Measurements from ENCODE around the gene ACBD3.

The ACBD3 gene

DNA sequence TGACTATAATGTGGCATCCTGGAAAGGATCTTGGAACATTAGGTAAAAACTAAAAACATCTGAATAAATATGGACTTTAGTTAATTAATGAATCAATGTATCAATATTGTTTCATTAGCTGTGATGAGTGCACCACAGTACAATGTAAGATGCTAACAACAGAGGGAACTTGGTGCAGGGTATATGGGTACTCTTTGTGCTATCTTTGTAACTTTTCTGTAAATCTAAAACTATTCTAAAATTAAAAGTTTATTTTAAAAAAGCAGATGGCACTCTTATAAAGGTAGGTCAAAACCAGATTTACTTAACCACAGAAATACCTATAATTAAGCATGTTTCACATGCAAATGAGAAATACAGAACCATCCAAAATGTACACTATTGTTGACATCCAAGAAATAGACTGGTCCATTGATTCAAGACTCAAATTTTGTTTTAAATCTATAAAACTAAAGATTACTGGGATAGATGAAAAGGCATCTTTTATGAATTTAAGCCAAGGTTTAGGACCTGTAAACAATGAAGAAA is 38.4 kb downstream of the ACBD3 start:
- Histone ChIP-seq H3K9me2 (replicated peaks; ENCODE audit: insufficient read depth, low read length) (no peaks in the 10 kb centered on the region), H2AFZ (ENCODE audit: low read length) (no peak overlapping the region), H3F3A (ENCODE audit: insufficient read depth, low read length) (peaks cover 15% of the 10 kb centered on the region), H3K27me3 (replicated peaks; ENCODE audit: insufficient read depth, low read length) (no peaks in the 10 kb centered on the region), H3K4me3 (ENCODE audit: low read length) (no peak overlapping the region), H3K9me3 (replicated peaks; ENCODE audit: insufficient read depth, low read length) (no peaks in the 10 kb centered on the region), H4K20me1 (ENCODE audit: insufficient read depth, low read length) (no peaks in the 10 kb centered on the region), H3K36me3 (replicated peaks; ENCODE audit: insufficient read depth, low read length) (peaks cover 31% of the 10 kb centered on the region), H3K4me1 (ENCODE audit: low read length) (peaks cover 23% of the 10 kb centered on the region), H3K9ac (ENCODE audit: low read length) (no peak overlapping the region), H3K4me2 (ENCODE audit: low read depth, low read length) (peak overlapping the region; percentile 44), H3K27ac (ENCODE audit: low read length) (peak overlapping the region; percentile 60), H3K79me2 (ENCODE audit: low read length) (peaks cover 41% of the 10 kb centered on the region)
- DNase-seq, result peak; percentile 33
- TF ChIP-seq EZH2 (optimal IDR thresholded peaks at IDR 0.05; ENCODE audit: low read depth, low read length), result no peak
- no peak for TF ChIP-seq EZH2phosphoT487 (IDR thresholded peaks at IDR 0.05; ENCODE audit: low read length)
- TF ChIP-seq, protein P1, sequence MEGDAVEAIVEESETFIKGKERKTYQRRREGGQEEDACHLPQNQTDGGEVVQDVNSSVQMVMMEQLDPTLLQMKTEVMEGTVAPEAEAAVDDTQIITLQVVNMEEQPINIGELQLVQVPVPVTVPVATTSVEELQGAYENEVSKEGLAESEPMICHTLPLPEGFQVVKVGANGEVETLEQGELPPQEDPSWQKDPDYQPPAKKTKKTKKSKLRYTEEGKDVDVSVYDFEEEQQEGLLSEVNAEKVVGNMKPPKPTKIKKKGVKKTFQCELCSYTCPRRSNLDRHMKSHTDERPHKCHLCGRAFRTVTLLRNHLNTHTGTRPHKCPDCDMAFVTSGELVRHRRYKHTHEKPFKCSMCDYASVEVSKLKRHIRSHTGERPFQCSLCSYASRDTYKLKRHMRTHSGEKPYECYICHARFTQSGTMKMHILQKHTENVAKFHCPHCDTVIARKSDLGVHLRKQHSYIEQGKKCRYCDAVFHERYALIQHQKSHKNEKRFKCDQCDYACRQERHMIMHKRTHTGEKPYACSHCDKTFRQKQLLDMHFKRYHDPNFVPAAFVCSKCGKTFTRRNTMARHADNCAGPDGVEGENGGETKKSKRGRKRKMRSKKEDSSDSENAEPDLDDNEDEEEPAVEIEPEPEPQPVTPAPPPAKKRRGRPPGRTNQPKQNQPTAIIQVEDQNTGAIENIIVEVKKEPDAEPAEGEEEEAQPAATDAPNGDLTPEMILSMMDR (IDR thresholded peaks at IDR 0.05; ENCODE audit: low read length), result no peak

DNA sequence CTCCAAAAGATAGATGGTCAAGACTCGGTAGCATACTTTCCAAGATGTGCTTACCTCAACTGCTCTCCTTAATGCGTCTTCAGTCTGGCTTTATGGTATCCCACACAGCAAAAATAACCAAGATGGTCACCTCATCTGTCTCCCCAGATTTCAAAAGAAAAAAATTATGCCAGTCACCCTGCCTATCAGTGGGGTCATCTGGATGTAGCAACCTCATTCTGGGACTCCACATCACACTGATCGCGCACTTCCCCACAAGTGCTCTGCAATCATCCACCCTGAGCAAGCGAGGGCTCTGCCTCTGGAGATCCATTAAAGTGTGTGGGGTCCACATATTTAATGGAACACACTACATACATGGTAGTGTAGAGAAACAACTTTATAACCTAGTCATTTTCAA is 42.5 kb downstream of the ACBD3 start:
- Histone ChIP-seq H3K9me2 (replicated peaks; ENCODE audit: insufficient read depth, low read length) (no peaks in the 10 kb centered on the region), H2AFZ (ENCODE audit: low read length) (no peak overlapping the region), H3K4me3 (ENCODE audit: low read length) (no peak overlapping the region), H3K27me3 (replicated peaks; ENCODE audit: insufficient read depth, low read length) (no peaks in the 10 kb centered on the region), H3K4me2 (ENCODE audit: low read depth, low read length) (no peak overlapping the region), H3K79me2 (ENCODE audit: low read length) (peaks cover 15% of the 10 kb centered on the region; the same call in 1 of the 2 replicates), H3K27ac (ENCODE audit: low read length) (no peak overlapping the region), H3F3A (ENCODE audit: insufficient read depth, low read length) (peaks cover 15% of the 10 kb centered on the region), H3K9me3 (replicated peaks; ENCODE audit: insufficient read depth, low read length) (no peaks in the 10 kb centered on the region), H3K4me1 (ENCODE audit: low read length) (peaks cover 19% of the 10 kb centered on the region), H3K36me3 (replicated peaks; ENCODE audit: insufficient read depth, low read length) (peaks cover 14% of the 10 kb centered on the region), H3K9ac (ENCODE audit: low read length) (no peak overlapping the region), H4K20me1 (ENCODE audit: insufficient read depth, low read length) (no peaks in the 10 kb centered on the region)
- no peak for DNase-seq
- TF ChIP-seq, protein P1 (IDR thresholded peaks at IDR 0.05; ENCODE audit: low read length), result no peak
- TF ChIP-seq EZH2 (optimal IDR thresholded peaks at IDR 0.05; ENCODE audit: low read depth, low read length) (no peak), EZH2phosphoT487 (IDR thresholded peaks at IDR 0.05; ENCODE audit: low read length) (no peak)

DNA sequence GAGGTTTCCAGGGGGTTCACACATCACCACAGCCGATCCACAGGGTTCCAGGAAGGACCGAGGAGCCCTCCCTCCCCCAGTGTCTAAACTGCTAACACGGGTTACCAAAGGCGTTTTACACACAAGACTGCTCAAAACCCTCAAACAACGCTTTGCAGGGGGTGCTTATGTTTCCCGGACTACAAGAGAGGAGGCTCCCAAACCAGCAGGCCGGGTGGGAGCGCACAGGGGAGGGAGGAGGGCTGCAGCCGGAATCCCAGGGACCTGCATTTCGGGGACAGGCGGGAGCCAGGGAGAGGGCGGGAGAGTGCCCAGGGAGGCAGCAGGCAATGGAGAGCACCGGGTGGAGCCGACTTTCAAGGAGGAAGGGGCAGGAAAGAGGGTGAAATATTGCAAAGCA is 50.8 kb downstream of the ACBD3 start:
- H4K20me1 ChIP-seq (ENCODE audit: insufficient read depth, low read length), result no peaks in the 10 kb centered on the region
- no peaks in the 10 kb centered on the region for H3K9me2 ChIP-seq (replicated peaks; ENCODE audit: insufficient read depth, low read length)
- no peak overlapping the region for H3K27ac ChIP-seq (ENCODE audit: low read length)
- no peaks in the 10 kb centered on the region for H3K79me2 ChIP-seq (ENCODE audit: low read length)
- TF ChIP-seq, protein P1 (IDR thresholded peaks at IDR 0.05; ENCODE audit: low read length), result no peak
- TF ChIP-seq EZH2phosphoT487 (IDR thresholded peaks at IDR 0.05; ENCODE audit: low read length), result no peak
- TF ChIP-seq EZH2 (optimal IDR thresholded peaks at IDR 0.05; ENCODE audit: low read depth, low read length), result no peak
- no peak overlapping the region for H3K4me3 ChIP-seq (ENCODE audit: low read length)
- H3K9me3 ChIP-seq (replicated peaks; ENCODE audit: insufficient read depth, low read length), result no peaks in the 10 kb centered on the region
- no peak overlapping the region for H3K9ac ChIP-seq (ENCODE audit: low read length)
- no peaks in the 10 kb centered on the region for H3K36me3 ChIP-seq (replicated peaks; ENCODE audit: insufficient read depth, low read length)
- no peaks in the 10 kb centered on the region for H3F3A ChIP-seq (ENCODE audit: insufficient read depth, low read length)
- H3K4me2 ChIP-seq (ENCODE audit: low read depth, low read length), result no peak overlapping the region
- no peak overlapping the region for H2AFZ ChIP-seq (ENCODE audit: low read length)
- no peaks in the 10 kb centered on the region for H3K27me3 ChIP-seq (replicated peaks; ENCODE audit: insufficient read depth, low read length)
- DNase-seq, result no peak
- H3K4me1 ChIP-seq (ENCODE audit: low read length), result no peaks in the 10 kb centered on the region
